GM13976 (cell line): Measurements from ENCODE around the gene HTT.

Experiments
- DNase-seq: peaks from one replicate; pipeline ENCODE4 v3.0.0; 2012; ENCODE audit warnings: low spot score
- CTCF ChIP-seq: IDR thresholded peaks from 2 replicates; pipeline ENCODE4 v1.5.1; 2012; ENCODE audit warnings: borderline replicate concordance, mild to moderate bottlenecking; ENCODE audit not compliant: insufficient read depth; ENCODE audit errors: extremely low read depth, missing control alignments, control extremely low read depth
- in situ Hi-C: fragments of 300-500 bp; cut with MboI; formaldehyde crosslinking; loops from one replicate; pipeline ENCODE4 v1.12.0; 2022; ENCODE audit warnings: low sequenced_read_pairs, mixed read lengths, inconsistent platforms; ENCODE audit not compliant: unreplicated experiment

HTT gene

GRCh38 chr4:3223346-3223745 lies 148.9 kb downstream of the HTT start:
- in situ Hi-C loops = no loop called here
- TF ChIP-seq CTCF = no peak
- no peak for DNase-seq

- TF ChIP-seq CTCF = no peak
- no peak for DNase-seq
- in situ Hi-C loops = no loop called here
These were observed 149.7 kb downstream of the HTT start for GRCh38 chr4:3223956-3224748.

GRCh38 chr4:3225071-3225850 lies 150.8 kb downstream of the HTT start:
- no peak for TF ChIP-seq CTCF
- no peak for DNase-seq
- in situ Hi-C loops = no loop called here

- DNase-seq = no peak
- no peak for TF ChIP-seq CTCF
- in situ Hi-C loops = no loop called here
These were observed 151.5 kb downstream of the HTT start for GRCh38 chr4:3225936-3226335.

GRCh38 chr4:3226467-3226866 lies 152.0 kb downstream of the HTT start:
- in situ Hi-C loops = no loop called here
- TF ChIP-seq CTCF = no peak
- DNase-seq = no peak

- TF ChIP-seq CTCF = no peak
- in situ Hi-C loops = no loop called here
- no peak for DNase-seq
These were observed 152.5 kb downstream of the HTT start for GRCh38 chr4:3226944-3227343.
